Endothelial cell of umbilical vein (primary cell): ENCODE results near the gene KIF6. TPM values are rescaled to one million over a fixed set of nuclear protein-coding genes. Genes with fewer than 3 reads are reported as not detected.

Experiments
- BruUV-seq: library from RNA; stranded (reverse); fragments of 400-500 nt; replicated peaks from 2 replicates; lab custom pipeline; 2021; lab: Mats Ljungman, UMichigan
- CTCF ChIA-PET: fragments of 300-600, 350-600 bp; sonication (Branson Sonifier 250); formaldehyde crosslinking; loops from one replicate; lab custom pipeline; 2021; ENCODE audit warnings: antibody characterized with exemption, inconsistent platforms; lab: Charles Lee
- POLR2A ChIA-PET: fragments of 300-600, 350-600 bp; sonication (Branson Sonifier 250); formaldehyde crosslinking; loops from one replicate; lab custom pipeline; 2021; ENCODE audit warnings: antibody characterized with exemption, inconsistent platforms; lab: Charles Lee
- DNase-seq: peaks from one replicate; pipeline ENCODE4 v3.0.0-alpha.2; 2011; ENCODE audit warnings: low read depth, low spot score
- FAIRE-seq: peaks from 2 replicates; lab custom pipeline; 2011; peaks lifted over from hg19 to GRCh38; lab: Jason Lieb, UNC
- H2AFZ ChIP-seq: 2 replicates; pipeline ENCODE4 v1.6.0; 2012; ENCODE audit warnings: low read depth, low read length, control low read depth, inconsistent platforms
- H3K27ac ChIP-seq: 2 replicates; pipeline ENCODE4 v1.5.1; 2011; ENCODE audit warnings: low read depth, mild to moderate bottlenecking, control low read depth, low read length, moderate library complexity; ENCODE audit not compliant: insufficient read depth
- H3K27me3 ChIP-seq, 2 experiments: 2 replicates each; pipeline versions ENCODE4 v1.6.0 to v1.6.1; 2011; ENCODE audit warnings: low read length in 2 of 2, mixed read lengths in 1 of 2; ENCODE audit not compliant: control insufficient read depth in 2 of 2, insufficient read depth in 2 of 2
- H3K36me3 ChIP-seq, 2 experiments: 2 replicates in 1 of 2; 3 replicates in 1 of 2; pipeline ENCODE4 v1.5.1; 2011; ENCODE audit warnings: low read length in 2 of 2, mild to moderate bottlenecking in 1 of 2, moderate library complexity in 1 of 2; ENCODE audit not compliant: control insufficient read depth in 2 of 2, insufficient read depth in 2 of 2; ENCODE audit errors: extremely low read depth in 1 of 2
- H3K4me1 ChIP-seq: 3 replicates; pipeline ENCODE4 v1.5.1; 2011; ENCODE audit warnings: mild to moderate bottlenecking, low read length; ENCODE audit not compliant: control insufficient read depth, insufficient read depth; ENCODE audit errors: extremely low read depth
- H3K4me2 ChIP-seq: 2 replicates; pipeline ENCODE4 v1.6.1; 2011; ENCODE audit warnings: low read length, control low read depth, mixed read lengths; ENCODE audit not compliant: insufficient read depth
- H3K4me3 ChIP-seq, 3 experiments: fragments of 200-600 bp in 1 of 3; sonication (generic), shearing (Covaris generic) in 1 of 3; replicated peaks in 1 of 3; 2 replicates each; pipeline ENCODE4 v1.5.1; 2011 to 2016; ENCODE audit warnings: control low read depth in 3 of 3, low read length in 3 of 3, mild to moderate bottlenecking in 2 of 3, inconsistent platforms in 1 of 3, low read depth in 1 of 3, moderate library complexity in 1 of 3; ENCODE audit not compliant: insufficient read depth in 1 of 3
- H3K79me2 ChIP-seq: 2 replicates; pipeline ENCODE4 v1.6.0; 2012; ENCODE audit warnings: low read length, inconsistent platforms; ENCODE audit not compliant: control insufficient read depth, insufficient read depth
- H3K9ac ChIP-seq: replicated peaks from 2 replicates; pipeline ENCODE3; 2011; ENCODE audit warnings: low read length, control low read depth; ENCODE audit not compliant: insufficient read depth; ENCODE audit errors: extremely low read depth
- H3K9me1 ChIP-seq: replicated peaks from 3 replicates; pipeline ENCODE4 v1.6.0; 2011; ENCODE audit warnings: mild to moderate bottlenecking, low read length; ENCODE audit not compliant: control insufficient read depth, insufficient read depth; ENCODE audit errors: extremely low read depth
- H3K9me3 ChIP-seq: replicated peaks from 2 replicates; pipeline ENCODE4 v1.5.1; 2012; ENCODE audit warnings: low read length, inconsistent platforms; ENCODE audit not compliant: control insufficient read depth, insufficient read depth
- H4K20me1 ChIP-seq: replicated peaks from 2 replicates; pipeline ENCODE3; 2011; ENCODE audit warnings: mild to moderate bottlenecking, low read length; ENCODE audit not compliant: control insufficient read depth, insufficient read depth; ENCODE audit errors: extremely low read depth
- EZH2 ChIP-seq: IDR thresholded peaks from 2 replicates; pipeline ENCODE4 v1.6.1; 2012; ENCODE audit warnings: borderline replicate concordance, low read depth, mild to moderate bottlenecking, moderate library complexity, low read length, inconsistent platforms; ENCODE audit not compliant: severe bottlenecking
- GATA2 ChIP-seq: IDR thresholded peaks from 2 replicates; pipeline ENCODE4 v1.7.0; 2011; ENCODE audit warnings: low read depth, mild to moderate bottlenecking, moderate library complexity, mixed read lengths, low read length; ENCODE audit not compliant: insufficient read length, insufficient read depth
- JUN ChIP-seq: IDR thresholded peaks from 2 replicates; pipeline ENCODE4 v1.6.1; 2011; ENCODE audit warnings: borderline replicate concordance, low read depth; ENCODE audit not compliant: insufficient read length, insufficient read depth
- MAX ChIP-seq: IDR thresholded peaks from 2 replicates; pipeline ENCODE4 v1.6.1; 2011; ENCODE audit not compliant: insufficient read depth, insufficient read length
- POLR2A ChIP-seq: IDR thresholded peaks from 2 replicates; pipeline ENCODE4 v1.6.1; 2012; ENCODE audit warnings: low read depth, mild to moderate bottlenecking, control low read depth, low read length
- POLR2AphosphoS5 ChIP-seq: IDR thresholded peaks from 2 replicates; pipeline ENCODE4 v1.6.1; 2012; ENCODE audit warnings: low read depth, mild to moderate bottlenecking, control low read depth, low read length, moderate library complexity; ENCODE audit not compliant: insufficient read depth
- dilution Hi-C: fragments of 300-500 bp; cut with MboI; formaldehyde crosslinking; loops from one replicate; pipeline ENCODE4 v1.15.0; 2019; ENCODE audit warnings: low sequenced_read_pairs; ENCODE audit not compliant: extremely low pct_ligation_motif_present
- intact Hi-C: fragments of 100-400 bp; cut with micrococcal nuclease; formaldehyde crosslinking; loops from one replicate; pipeline ENCODE4 v1.10.0; 2022
- polyA plus RNA-seq, 4 experiments: library from polyadenylated mRNA; depleted of rRNA in 3 of 4; stranded (reverse) in 3 of 4; unstranded in 1 of 4; fragments of >200 nt; gene quantifications; 2 replicates each; pipeline versions ENCODE4 v1.2.1 to v1.2.3, GENCODE V29; 2011 to 2012; ENCODE audit warnings: missing spikeins in 1 of 4
- total RNA-seq: library from RNA; stranded (reverse); gene quantifications from 2 replicates; pipeline ENCODE4 v1.2.3, GENCODE V29; 2021
- TF ChIP-seq, protein P1 (sequence below), 2 donors: IDR thresholded peaks; 1 replicate in 1 of 2; 2 replicates in 1 of 2; pipeline ENCODE4 v1.5.1; 2011; ENCODE audit warnings: low read length in 2 of 2, mild to moderate bottlenecking in 2 of 2, moderate library complexity in 2 of 2, control low read depth in 1 of 2, inconsistent platforms in 1 of 2, low read depth in 1 of 2; ENCODE audit not compliant: insufficient read depth in 1 of 2; ENCODE audit errors: extremely low read depth in 1 of 2

The KIF6 gene
- total and polyA plus RNA-seq, 2 donors (not counting 3 experiments of a cell fraction or from before 2014, with no cell fraction given) = not detected

DNA sequence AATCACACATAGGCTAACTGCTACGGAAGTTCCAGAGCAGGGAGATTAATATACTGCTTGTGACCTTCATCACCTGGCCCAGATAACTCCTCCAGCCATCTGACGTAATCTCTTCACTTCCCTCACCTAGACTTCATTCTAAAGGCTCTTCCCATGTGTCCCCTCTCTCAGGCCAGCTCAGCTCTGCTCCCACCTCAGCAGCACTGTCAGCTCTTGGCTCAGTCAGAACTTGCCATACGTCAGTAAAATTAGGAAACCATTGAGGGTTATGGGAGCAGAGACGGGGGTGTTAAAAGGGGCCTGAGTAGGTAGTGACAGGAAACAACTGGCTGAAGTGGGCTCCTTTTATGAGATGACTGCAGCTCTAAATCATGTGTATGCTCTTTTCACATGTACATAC, 101.5 kb downstream of the KIF6 start:
- Histone ChIP-seq H3K9me1 (no peaks in the 10 kb centered on the region), H2AFZ (no peak overlapping the region), H3K4me1 (no peaks in the 10 kb centered on the region), H3K79me2 (no peaks in the 10 kb centered on the region), H3K9ac (no peak overlapping the region), H3K4me2 (no peak overlapping the region), H3K9me3 (no peaks in the 10 kb centered on the region), H3K4me3 (no peak overlapping the region), H3K27me3 (no peaks in the 10 kb centered on the region), H3K36me3 (no peaks in the 10 kb centered on the region), H4K20me1 (no peaks in the 10 kb centered on the region), H3K27ac (no peak overlapping the region)
- FAIRE-seq (no peak), DNase-seq (no peak)
- TF ChIP-seq JUN = no peak
- TF ChIP-seq GATA2 = no peak
- TF ChIP-seq POLR2A = no peak
- TF ChIP-seq MAX = no peak
- TF ChIP-seq POLR2AphosphoS5 = no peak
- TF ChIP-seq, protein P1, sequence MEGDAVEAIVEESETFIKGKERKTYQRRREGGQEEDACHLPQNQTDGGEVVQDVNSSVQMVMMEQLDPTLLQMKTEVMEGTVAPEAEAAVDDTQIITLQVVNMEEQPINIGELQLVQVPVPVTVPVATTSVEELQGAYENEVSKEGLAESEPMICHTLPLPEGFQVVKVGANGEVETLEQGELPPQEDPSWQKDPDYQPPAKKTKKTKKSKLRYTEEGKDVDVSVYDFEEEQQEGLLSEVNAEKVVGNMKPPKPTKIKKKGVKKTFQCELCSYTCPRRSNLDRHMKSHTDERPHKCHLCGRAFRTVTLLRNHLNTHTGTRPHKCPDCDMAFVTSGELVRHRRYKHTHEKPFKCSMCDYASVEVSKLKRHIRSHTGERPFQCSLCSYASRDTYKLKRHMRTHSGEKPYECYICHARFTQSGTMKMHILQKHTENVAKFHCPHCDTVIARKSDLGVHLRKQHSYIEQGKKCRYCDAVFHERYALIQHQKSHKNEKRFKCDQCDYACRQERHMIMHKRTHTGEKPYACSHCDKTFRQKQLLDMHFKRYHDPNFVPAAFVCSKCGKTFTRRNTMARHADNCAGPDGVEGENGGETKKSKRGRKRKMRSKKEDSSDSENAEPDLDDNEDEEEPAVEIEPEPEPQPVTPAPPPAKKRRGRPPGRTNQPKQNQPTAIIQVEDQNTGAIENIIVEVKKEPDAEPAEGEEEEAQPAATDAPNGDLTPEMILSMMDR (IDR thresholded peaks at IDR 0.05; ENCODE audit: extremely low read depth in 1 of 2, insufficient read depth in 1 of 2, low read depth in 1 of 2, low read length in 2 of 2) = no peak
- no peak for TF ChIP-seq EZH2
- BruUV-seq = no TSS peak
- dilution Hi-C loops (no loop called here), intact Hi-C loops (no loop called here)
- ChIA-PET CTCF (no interaction called here), POLR2A (no interaction called here)
